H9 (cell line): ENCODE data around the gene LPIN2. TPM values are rescaled to one million over a fixed set of nuclear protein-coding genes. Genes with fewer than 3 reads are reported as not detected.

Source experiments
- DNase-seq: peaks from one replicate; pipeline ENCODE4 v3.0.0-alpha.2; 2017
- H2AFZ ChIP-seq: one replicate; pipeline ENCODE4 v1.6.1; 2013; ENCODE audit warnings: mild to moderate bottlenecking, low read length, control low read depth, moderate library complexity
- H2AK5ac ChIP-seq: 2 replicates; pipeline ENCODE4 v1.6.1; 2013; ENCODE audit warnings: low read length, control low read depth, mixed read lengths; ENCODE audit not compliant: insufficient read length
- H2BK120ac ChIP-seq: one replicate; pipeline ENCODE4 v1.6.1; 2013; ENCODE audit warnings: low read depth, mild to moderate bottlenecking, low read length, control low read depth, inconsistent platforms; ENCODE audit not compliant: poor library complexity, severe bottlenecking
- H2BK12ac ChIP-seq: 2 replicates; pipeline ENCODE4 v1.6.1; 2013; ENCODE audit warnings: low read length, control low read depth, mixed read lengths, low read depth; ENCODE audit not compliant: insufficient read length
- H2BK15ac ChIP-seq: 2 replicates; pipeline ENCODE4 v1.6.1; 2013; ENCODE audit warnings: low read depth, low read length, control low read depth
- H2BK20ac ChIP-seq: one replicate; pipeline ENCODE4 v1.6.1; 2013; ENCODE audit warnings: low read depth, mild to moderate bottlenecking, low read length, control low read depth, inconsistent platforms; ENCODE audit not compliant: poor library complexity, severe bottlenecking
- H2BK5ac ChIP-seq: 2 replicates; pipeline ENCODE4 v1.6.1; 2013; ENCODE audit warnings: low read length, control low read depth, mixed read lengths; ENCODE audit not compliant: insufficient read length
- H3K14ac ChIP-seq: 2 replicates; pipeline ENCODE4 v1.6.1; 2013; ENCODE audit warnings: low read length, control low read depth; ENCODE audit not compliant: insufficient read depth
- H3K18ac ChIP-seq: 2 replicates; pipeline ENCODE4 v1.6.1; 2013; ENCODE audit warnings: low read depth, mild to moderate bottlenecking, mixed read lengths, low read length, control low read depth; ENCODE audit not compliant: insufficient read length
- H3K23ac ChIP-seq: 2 replicates; pipeline ENCODE4 v1.6.1; 2013; ENCODE audit warnings: low read length, control low read depth, mixed read lengths, low read depth; ENCODE audit not compliant: insufficient read length
- H3K23me2 ChIP-seq: 2 replicates; pipeline ENCODE4 v1.6.1; 2013; ENCODE audit warnings: low read depth, mild to moderate bottlenecking, mixed read lengths, low read length, control low read depth; ENCODE audit not compliant: insufficient read length, poor library complexity, severe bottlenecking
- H3K27ac ChIP-seq: 2 replicates; pipeline ENCODE4 v1.5.1; 2013; ENCODE audit warnings: low read length, control low read depth, mixed read lengths, low read depth; ENCODE audit not compliant: insufficient read length
- H3K27me3 ChIP-seq: 2 replicates; pipeline ENCODE4 v1.6.1; 2013; ENCODE audit warnings: low read length, control low read depth, inconsistent platforms; ENCODE audit not compliant: insufficient read depth
- H3K4ac ChIP-seq: 2 replicates; pipeline ENCODE4 v1.6.1; 2013; ENCODE audit warnings: low read depth, mild to moderate bottlenecking, control low read depth, inconsistent platforms, low read length, moderate library complexity
- H3K4me1 ChIP-seq: 2 replicates; pipeline ENCODE4 v1.6.1; 2013; ENCODE audit warnings: low read length, control low read depth, inconsistent platforms; ENCODE audit not compliant: insufficient read depth
- H3K4me2 ChIP-seq: 2 replicates; pipeline ENCODE4 v1.6.1; 2013; ENCODE audit warnings: low read length, control low read depth, mixed read lengths; ENCODE audit not compliant: insufficient read length, insufficient read depth
- H3K56ac ChIP-seq: 2 replicates; pipeline ENCODE4 v1.6.1; 2013; ENCODE audit warnings: low read depth, mild to moderate bottlenecking, mixed read lengths, low read length, control low read depth; ENCODE audit not compliant: insufficient read length
- H3K79me1 ChIP-seq: 2 replicates; pipeline ENCODE4 v1.6.1; 2013; ENCODE audit warnings: low read depth, mild to moderate bottlenecking, moderate library complexity, low read length, control low read depth, inconsistent platforms; ENCODE audit not compliant: insufficient read depth, poor library complexity, severe bottlenecking
- H3K79me2 ChIP-seq: 2 replicates; pipeline ENCODE4 v1.6.1; 2013; ENCODE audit warnings: low read length, control low read depth, inconsistent platforms; ENCODE audit not compliant: insufficient read depth
- H3K9ac ChIP-seq: 2 replicates; pipeline ENCODE4 v1.6.1; 2013; ENCODE audit warnings: low read length, control low read depth, mixed read lengths; ENCODE audit not compliant: insufficient read length; ENCODE audit errors: extremely low read depth
- H3K9me3 ChIP-seq: one replicate; pipeline ENCODE4 v1.6.1; 2013; ENCODE audit warnings: low read depth, low read length, inconsistent platforms; ENCODE audit not compliant: control insufficient read depth
- H3T11ph ChIP-seq: one replicate; pipeline ENCODE4 v1.6.1; 2013; ENCODE audit warnings: mild to moderate bottlenecking, low read length, control low read depth, inconsistent platforms
- H4K20me1 ChIP-seq: one replicate; pipeline ENCODE4 v1.6.1; 2013; ENCODE audit not compliant: control insufficient read depth, insufficient read length, insufficient read depth
- H4K5ac ChIP-seq: 2 replicates; pipeline ENCODE4 v1.6.1; 2013; ENCODE audit warnings: low read depth, mild to moderate bottlenecking, mixed read lengths, low read length, control low read depth; ENCODE audit not compliant: insufficient read length
- H4K8ac ChIP-seq: replicated peaks from 2 replicates; pipeline ENCODE4 v1.6.1; 2013; ENCODE audit warnings: low read length, control low read depth, mixed read lengths, low read depth; ENCODE audit not compliant: insufficient read length
- H4K91ac ChIP-seq: 2 replicates; pipeline ENCODE4 v1.6.1; 2013; ENCODE audit warnings: low read depth, mild to moderate bottlenecking, moderate library complexity, mixed read lengths, low read length, control low read depth; ENCODE audit not compliant: insufficient read length
- H3K27ac Mint-ChIP-seq, 3 experiments: 2 replicates in 2 of 3; 3 replicates in 1 of 3; pipeline ENCODE4 v1.8.0; 2020 to 2021; ENCODE audit warnings: mixed read lengths in 3 of 3, mild to moderate bottlenecking in 1 of 3, moderate library complexity in 1 of 3
- H3K27me3 Mint-ChIP-seq: 2 replicates; pipeline ENCODE4 v1.8.0; 2021; ENCODE audit warnings: low read depth, mild to moderate bottlenecking, moderate library complexity, mixed read lengths
- H3K36me3 Mint-ChIP-seq, 3 experiments: 2 replicates in 2 of 3; 3 replicates in 1 of 3; pipeline ENCODE4 v1.8.0; 2020 to 2021; ENCODE audit warnings: low read depth in 3 of 3, mixed read lengths in 3 of 3; ENCODE audit not compliant: insufficient read depth in 1 of 3
- H3K4me1 Mint-ChIP-seq, 2 experiments: 2 replicates each; pipeline ENCODE4 v1.8.0; 2020; ENCODE audit warnings: mixed read lengths in 2 of 2
- H3K4me3 Mint-ChIP-seq, 2 experiments: 2 replicates in 1 of 2; 3 replicates in 1 of 2; pipeline ENCODE4 v1.8.0; 2020 to 2021; ENCODE audit warnings: mild to moderate bottlenecking in 2 of 2, mixed read lengths in 2 of 2, moderate library complexity in 1 of 2
- H3K9me3 Mint-ChIP-seq, 2 experiments: 2 replicates in 1 of 2; 3 replicates in 1 of 2; pipeline ENCODE4 v1.8.0; 2020; ENCODE audit warnings: mild to moderate bottlenecking in 2 of 2, mixed read lengths in 2 of 2, moderate library complexity in 1 of 2
- WGBS: extraction: QIAGEN DNeasy Blood & Tissue Kit; methylation state at CpG from one replicate; pipeline ENCODE4 v1.1.7; 2013; ENCODE audit warnings: missing lambda C conversion rate, low lambda C conversion rate, mixed read lengths; ENCODE audit not compliant: insufficient read length; ENCODE audit errors: extremely low coverage; 5-methylcytosine and 5-hydroxymethylcytosine counted together
- total RNA-seq: library from RNA; stranded (reverse); gene quantifications from 2 replicates; pipeline ENCODE4 v1.2.1, GENCODE V29; 2021
- TF ChIP-seq, protein P1 (sequence below): fragments of 200-600 bp; sonication (generic); conservative IDR thresholded peaks from 3 replicates; pipeline ENCODE4 v1.8.0; 2021; ENCODE audit warnings: antibody characterized with exemption, mild to moderate bottlenecking

LPIN2 gene
- total RNA-seq, 1 experiment from 2014 or later, result 9.2 TPM

DNA sequence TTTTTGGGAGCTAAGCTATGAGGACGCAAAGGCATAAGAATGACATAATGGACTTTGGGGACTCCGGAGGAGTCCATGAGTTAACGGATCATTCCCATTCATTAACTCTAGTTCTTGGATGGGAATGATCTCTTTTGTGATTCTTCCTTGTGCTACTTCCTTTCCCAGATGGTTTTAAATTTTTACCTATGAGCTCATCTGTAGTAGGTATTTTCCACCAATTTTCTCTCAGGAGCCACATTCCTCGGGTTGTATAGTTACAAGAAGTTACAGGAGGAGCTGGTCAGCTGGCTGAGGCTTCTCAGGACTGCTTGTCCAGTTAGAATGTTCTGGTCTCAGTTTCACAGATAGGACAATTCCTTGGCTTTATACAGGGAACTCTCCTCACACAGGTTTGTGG is 42.9 kb upstream of the LPIN2 start:
- Histone ChIP-seq H4K8ac (no peak overlapping the region), H3K9ac (no peak overlapping the region), H2BK120ac (no peak overlapping the region), H3K27me3 (no peaks in the 10 kb centered on the region), H3K23ac (no peak overlapping the region), H3K79me2 (no peaks in the 10 kb centered on the region), H3K18ac (no peak overlapping the region), H2AFZ (no peak overlapping the region), H2BK5ac (no peak overlapping the region), H3K27ac (no peak overlapping the region), H3K23me2 (no peaks in the 10 kb centered on the region), H3K79me1 (no peaks in the 10 kb centered on the region), H2BK15ac (no peak overlapping the region), H3K4me2 (no peak overlapping the region), H3K4ac (no peak overlapping the region), H4K20me1 (no peaks in the 10 kb centered on the region), H3K9me3 (no peaks in the 10 kb centered on the region), H2AK5ac (no peak overlapping the region), H3K14ac (no peak overlapping the region), H3T11ph (no peak overlapping the region), H4K5ac (no peak overlapping the region), H3K4me1 (no peaks in the 10 kb centered on the region; the same call in 1 of the 2 replicates), H2BK12ac (no peak overlapping the region), H2BK20ac (no peak overlapping the region), H4K91ac (no peak overlapping the region), H3K56ac (no peak overlapping the region)
- TF ChIP-seq, protein P1, sequence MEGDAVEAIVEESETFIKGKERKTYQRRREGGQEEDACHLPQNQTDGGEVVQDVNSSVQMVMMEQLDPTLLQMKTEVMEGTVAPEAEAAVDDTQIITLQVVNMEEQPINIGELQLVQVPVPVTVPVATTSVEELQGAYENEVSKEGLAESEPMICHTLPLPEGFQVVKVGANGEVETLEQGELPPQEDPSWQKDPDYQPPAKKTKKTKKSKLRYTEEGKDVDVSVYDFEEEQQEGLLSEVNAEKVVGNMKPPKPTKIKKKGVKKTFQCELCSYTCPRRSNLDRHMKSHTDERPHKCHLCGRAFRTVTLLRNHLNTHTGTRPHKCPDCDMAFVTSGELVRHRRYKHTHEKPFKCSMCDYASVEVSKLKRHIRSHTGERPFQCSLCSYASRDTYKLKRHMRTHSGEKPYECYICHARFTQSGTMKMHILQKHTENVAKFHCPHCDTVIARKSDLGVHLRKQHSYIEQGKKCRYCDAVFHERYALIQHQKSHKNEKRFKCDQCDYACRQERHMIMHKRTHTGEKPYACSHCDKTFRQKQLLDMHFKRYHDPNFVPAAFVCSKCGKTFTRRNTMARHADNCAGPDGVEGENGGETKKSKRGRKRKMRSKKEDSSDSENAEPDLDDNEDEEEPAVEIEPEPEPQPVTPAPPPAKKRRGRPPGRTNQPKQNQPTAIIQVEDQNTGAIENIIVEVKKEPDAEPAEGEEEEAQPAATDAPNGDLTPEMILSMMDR, result no peak
- Mint-ChIP-seq H3K4me3 (no peak overlapping the region), H3K9me3 (peaks cover 8 to 11% of the 10 kb centered on the region in 2 experiments; a peak in 4 of 5 replicates), H3K4me1 (peaks cover 11 to 16% of the 10 kb centered on the region in 2 experiments), H3K27me3 (no peaks in the 10 kb centered on the region), H3K27ac (no peak overlapping the region), H3K36me3 (peaks cover 0 to 14% (median 3%) of the 10 kb centered on the region in 3 experiments; a peak in 5 of 7 replicates)
- no peak for DNase-seq
- WGBS, result no CpG with 5 or more reads among the region's 4 CpGs
